ENCODE measurements around the gene ASCC2.

Gene ASCC2

DNA sequence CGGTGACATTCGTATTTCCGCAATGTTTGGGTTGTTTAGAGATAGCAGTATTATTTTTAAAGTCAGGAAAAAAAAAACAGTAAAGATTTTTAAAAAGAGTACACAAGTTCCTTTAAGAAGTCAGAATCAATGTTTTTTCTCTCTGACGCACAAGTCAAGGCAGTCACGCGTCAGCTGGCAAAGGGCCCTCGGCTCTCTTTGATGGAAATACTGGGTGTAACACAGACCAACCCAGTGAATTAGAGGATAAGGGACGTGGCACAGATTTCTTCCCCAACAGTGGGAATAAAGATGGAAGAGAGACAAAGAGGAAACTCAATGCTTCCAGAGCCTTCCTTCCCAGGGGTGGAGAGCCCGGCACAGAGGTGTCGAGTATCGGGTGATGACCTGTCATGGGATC, 13.4 kb downstream of the ASCC2 start:
- DNase-seq (ENCODE audit: low spot score), result no peak
- in situ Hi-C loops (cut with MboI; ENCODE audit: low sequenced_read_pairs, unreplicated experiment), result no loop called here
- TF ChIP-seq, protein P1, sequence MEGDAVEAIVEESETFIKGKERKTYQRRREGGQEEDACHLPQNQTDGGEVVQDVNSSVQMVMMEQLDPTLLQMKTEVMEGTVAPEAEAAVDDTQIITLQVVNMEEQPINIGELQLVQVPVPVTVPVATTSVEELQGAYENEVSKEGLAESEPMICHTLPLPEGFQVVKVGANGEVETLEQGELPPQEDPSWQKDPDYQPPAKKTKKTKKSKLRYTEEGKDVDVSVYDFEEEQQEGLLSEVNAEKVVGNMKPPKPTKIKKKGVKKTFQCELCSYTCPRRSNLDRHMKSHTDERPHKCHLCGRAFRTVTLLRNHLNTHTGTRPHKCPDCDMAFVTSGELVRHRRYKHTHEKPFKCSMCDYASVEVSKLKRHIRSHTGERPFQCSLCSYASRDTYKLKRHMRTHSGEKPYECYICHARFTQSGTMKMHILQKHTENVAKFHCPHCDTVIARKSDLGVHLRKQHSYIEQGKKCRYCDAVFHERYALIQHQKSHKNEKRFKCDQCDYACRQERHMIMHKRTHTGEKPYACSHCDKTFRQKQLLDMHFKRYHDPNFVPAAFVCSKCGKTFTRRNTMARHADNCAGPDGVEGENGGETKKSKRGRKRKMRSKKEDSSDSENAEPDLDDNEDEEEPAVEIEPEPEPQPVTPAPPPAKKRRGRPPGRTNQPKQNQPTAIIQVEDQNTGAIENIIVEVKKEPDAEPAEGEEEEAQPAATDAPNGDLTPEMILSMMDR (IDR thresholded peaks at IDR 0.05; ENCODE audit: borderline replicate concordance, control extremely low read depth, extremely low read depth, insufficient read depth, missing control alignments), result no peak

DNA sequence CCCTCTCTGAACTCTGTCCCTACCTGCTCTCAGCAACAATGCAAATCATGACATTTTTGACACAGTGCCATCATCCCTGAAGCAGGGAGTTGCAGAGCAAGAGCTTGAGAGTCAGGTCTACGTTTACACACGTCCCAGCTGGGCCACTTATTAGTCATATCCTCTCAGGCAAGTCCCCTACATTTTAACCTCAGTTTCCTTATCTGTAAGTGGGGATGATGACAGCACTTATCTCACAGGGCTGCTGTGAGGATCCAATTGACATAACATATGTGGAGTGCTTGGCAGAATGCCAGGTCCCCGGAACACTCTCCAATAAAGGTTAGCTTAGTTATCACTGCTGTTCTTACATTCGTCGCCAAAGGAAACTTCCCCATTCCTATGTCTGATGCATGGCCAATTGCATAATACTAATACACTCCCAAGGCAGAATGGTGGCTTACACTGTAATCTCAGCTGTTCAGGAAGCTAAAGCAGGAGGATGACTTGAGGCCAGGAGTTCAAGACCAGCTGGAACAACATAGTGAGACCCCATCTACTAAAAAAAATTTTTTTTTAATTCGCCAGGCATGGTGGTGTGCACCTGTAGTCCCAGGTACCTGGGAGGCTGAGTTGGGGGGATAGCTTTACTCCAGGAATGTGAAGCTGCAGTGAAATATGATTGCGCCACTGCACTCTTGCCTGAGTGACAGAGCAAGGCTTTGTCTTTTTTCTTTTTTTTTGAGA, 16.6 kb downstream of the ASCC2 start:
- TF ChIP-seq, protein P1 (IDR thresholded peaks at IDR 0.05; ENCODE audit: borderline replicate concordance, control extremely low read depth, extremely low read depth, insufficient read depth, missing control alignments), result no peak

DNA sequence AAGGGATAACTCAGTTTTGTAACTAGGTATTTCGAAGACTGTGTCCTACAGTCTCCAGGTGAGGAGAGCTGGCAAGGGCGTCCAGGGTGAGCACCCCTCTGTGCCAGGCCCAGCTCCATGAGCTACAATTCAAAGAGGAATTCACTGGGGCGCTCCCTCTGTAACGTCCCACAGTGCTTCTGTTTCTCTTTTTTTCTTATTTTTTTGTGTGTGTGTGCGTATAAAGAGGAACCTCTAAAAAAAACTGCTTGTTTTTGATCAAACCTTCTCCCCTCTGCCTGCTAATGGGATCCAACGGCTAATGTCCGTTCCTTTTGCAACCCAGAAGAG, 17.1 kb downstream of the ASCC2 start:
- in situ Hi-C loops (cut with MboI; ENCODE audit: low sequenced_read_pairs, unreplicated experiment), result no loop called here
- DNase-seq (ENCODE audit: low spot score), result no peak
- TF ChIP-seq, protein P1 (IDR thresholded peaks at IDR 0.05; ENCODE audit: borderline replicate concordance, control extremely low read depth, extremely low read depth, insufficient read depth, missing control alignments), result no peak

More for the DNA sequence above, 16.6 kb downstream of the ASCC2 start:
- peak; percentile 81 for DNase-seq (ENCODE audit: low spot score)
- in situ Hi-C loops (cut with MboI; ENCODE audit: low sequenced_read_pairs, unreplicated experiment), result no loop called here

DNA sequence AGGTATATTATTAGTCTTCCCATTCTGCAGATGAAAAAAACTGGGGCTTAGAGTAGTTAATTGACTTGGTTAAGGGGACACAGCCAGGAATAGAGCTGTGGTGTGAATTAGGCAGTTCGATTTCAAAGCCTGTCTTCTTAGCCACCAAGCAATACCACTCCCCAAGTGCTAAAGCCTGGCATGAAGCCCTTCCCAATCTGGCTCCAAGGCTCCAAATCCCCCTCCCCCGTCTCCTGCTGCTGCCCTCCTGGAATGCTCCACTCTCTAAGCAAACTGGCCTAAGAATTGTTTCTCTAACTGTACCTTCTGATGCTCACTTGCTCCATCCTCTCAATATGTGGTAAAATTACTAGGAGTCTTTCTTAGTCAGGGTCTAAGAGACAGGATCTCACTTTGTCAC, 18.6 kb downstream of the ASCC2 start:
- in situ Hi-C loops (cut with MboI; ENCODE audit: low sequenced_read_pairs, unreplicated experiment), result no loop called here
- TF ChIP-seq, protein P1 (IDR thresholded peaks at IDR 0.05; ENCODE audit: borderline replicate concordance, control extremely low read depth, extremely low read depth, insufficient read depth, missing control alignments), result no peak
- no peak for DNase-seq (ENCODE audit: low spot score)

DNA sequence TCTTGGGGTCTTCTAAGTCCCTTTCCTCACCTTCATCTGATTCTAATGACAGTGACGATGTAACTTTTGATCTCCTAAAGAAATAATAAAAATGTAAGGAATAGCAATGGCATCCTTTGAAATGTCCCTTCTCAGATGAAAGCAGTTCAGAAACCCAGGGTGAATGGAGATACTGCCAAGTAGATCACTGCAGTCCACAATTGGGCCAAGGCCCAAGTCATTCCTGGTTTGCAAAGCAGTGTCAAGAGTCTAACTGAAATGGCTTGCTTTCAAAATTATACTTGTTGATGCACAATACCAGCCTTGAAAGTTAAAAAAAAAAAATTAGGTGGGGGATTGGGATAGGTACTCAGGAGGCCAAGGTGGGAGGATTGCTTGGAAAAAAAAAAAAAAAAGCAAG, 20.4 kb downstream of the ASCC2 start:
- in situ Hi-C loops (cut with MboI; ENCODE audit: low sequenced_read_pairs, unreplicated experiment), result no loop called here
- TF ChIP-seq, protein P1 (IDR thresholded peaks at IDR 0.05; ENCODE audit: borderline replicate concordance, control extremely low read depth, extremely low read depth, insufficient read depth, missing control alignments), result no peak

DNA sequence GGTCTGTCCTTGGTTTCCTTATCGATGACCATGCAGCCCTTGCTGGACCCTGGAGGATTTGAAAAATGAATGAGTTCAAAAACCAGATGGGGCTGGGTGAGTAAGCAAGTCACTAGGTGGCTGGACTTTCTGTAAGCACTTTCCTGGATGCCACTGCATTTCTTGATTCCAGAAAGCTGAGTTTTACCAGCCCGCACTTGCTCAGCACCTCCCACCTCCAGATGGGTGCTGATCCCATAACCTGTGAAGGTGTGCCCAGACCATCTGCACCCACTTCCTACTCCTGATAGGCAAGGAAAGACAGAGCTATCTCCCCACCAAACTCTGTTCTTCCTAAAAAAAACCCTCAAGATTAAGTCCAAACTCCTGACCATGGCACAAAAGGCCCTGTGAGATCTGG, 21.1 kb downstream of the ASCC2 start:
- TF ChIP-seq, protein P1 (IDR thresholded peaks at IDR 0.05; ENCODE audit: borderline replicate concordance, control extremely low read depth, extremely low read depth, insufficient read depth, missing control alignments), result no peak
- no peak for DNase-seq (ENCODE audit: low spot score)
- in situ Hi-C loops (cut with MboI; ENCODE audit: low sequenced_read_pairs, unreplicated experiment), result no loop called here

More for the DNA sequence above, 20.4 kb downstream of the ASCC2 start:
- DNase-seq (ENCODE audit: low spot score), result no peak
